ENCODE results near the gene SRPK2. TPM values are rescaled to one million over a fixed set of nuclear protein-coding genes. Genes with fewer than 3 reads are reported as not detected.
"Not testable (repeated sequence)": the region's sequence is repeated elsewhere in the genome, so short reads cannot be mapped to it uniquely, and the experiment has no call there.

Gene SRPK2
- total RNA-seq, 4 donors from 2014 or later: 61.7 to 89.1 (median 78.4) TPM

GRCh38 chr7:105304040-105304895, 84.5 kb downstream of the SRPK2 start:
- Histone ChIP-seq H3K27ac (no peak overlapping the region), H3K36me3 (no peaks in the 10 kb centered on the region), H3K27me3 (no peaks in the 10 kb centered on the region), H3K9me3 (no peaks in the 10 kb centered on the region), H3K4me1 (peaks cover 14% of the 10 kb centered on the region), H3K4me3 (no peak overlapping the region)
- no peak for TF ChIP-seq EP300 (IDR thresholded peaks at IDR 0.05)
- no peak for TF ChIP-seq POLR2A (IDR thresholded peaks at IDR 0.05)
- no peak for TF ChIP-seq CTCF (IDR thresholded peaks at IDR 0.05)
- TF ChIP-seq POLR2AphosphoS5 (IDR thresholded peaks at IDR 0.05): no peak
- 31% methylated on average over 5 of the region's 5 CpGs for WGBS
- DNase-seq (ENCODE audit: low spot score in 2 of 2): no peak

- not testable (repeated sequence) for H3K9me3 ChIP-seq; H3K4me3 ChIP-seq; H3K36me3 ChIP-seq; H3K27ac ChIP-seq; H3K27me3 ChIP-seq; DNase-seq (ENCODE audit: low spot score in 2 of 2)
- peaks cover 12% of the 10 kb centered on the region for H3K4me1 ChIP-seq
- 75% methylated on average over 6 of the region's 6 CpGs for WGBS
These were observed 88.1 kb downstream of the SRPK2 start for GRCh38 chr7:105300587-105300986.

- no peak for TF ChIP-seq POLR2A (IDR thresholded peaks at IDR 0.05)
- TF ChIP-seq CTCF (IDR thresholded peaks at IDR 0.05): no peak
- TF ChIP-seq EP300 (IDR thresholded peaks at IDR 0.05): no peak
- TF ChIP-seq POLR2AphosphoS5 (IDR thresholded peaks at IDR 0.05): no peak
- Histone ChIP-seq H3K9me3 (no peaks in the 10 kb centered on the region), H3K4me3 (no peak overlapping the region), H3K27me3 (no peaks in the 10 kb centered on the region), H3K4me1 (no peaks in the 10 kb centered on the region), H3K27ac (no peak overlapping the region), H3K36me3 (no peaks in the 10 kb centered on the region)
- WGBS: 87% methylated on average over 4 of the region's 4 CpGs
- DNase-seq (ENCODE audit: low spot score in 2 of 2): no peak
These were observed 90.3 kb downstream of the SRPK2 start for GRCh38 chr7:105298439-105298894.

GRCh38 chr7:105297985-105298384, 90.7 kb downstream of the SRPK2 start:
- Histone ChIP-seq H3K4me1 (no peaks in the 10 kb centered on the region), H3K36me3 (no peaks in the 10 kb centered on the region), H3K4me3 (no peak overlapping the region), H3K9me3 (no peaks in the 10 kb centered on the region), H3K27me3 (no peaks in the 10 kb centered on the region), H3K27ac (no peak overlapping the region)
- WGBS: 100% methylated on average over 2 of the region's 2 CpGs
- no peak for DNase-seq (ENCODE audit: low spot score in 2 of 2)
- TF ChIP-seq EP300 (IDR thresholded peaks at IDR 0.05) (no peak), CTCF (IDR thresholded peaks at IDR 0.05) (no peak), POLR2AphosphoS5 (IDR thresholded peaks at IDR 0.05) (no peak), POLR2A (IDR thresholded peaks at IDR 0.05) (no peak)

- WGBS: 94% methylated on average over 5 of the region's 5 CpGs
- no peak for DNase-seq (ENCODE audit: low spot score in 2 of 2)
- no peak overlapping the region for H3K4me3 ChIP-seq
These were observed 91.4 kb downstream of the SRPK2 start for GRCh38 chr7:105297309-105297708.

More at GRCh38 chr7:105297309-105297708, 91.4 kb downstream of the SRPK2 start:
- H3K27ac ChIP-seq: no peak overlapping the region
- H3K27me3 ChIP-seq: no peaks in the 10 kb centered on the region
- no peaks in the 10 kb centered on the region for H3K4me1 ChIP-seq
- TF ChIP-seq POLR2AphosphoS5 (IDR thresholded peaks at IDR 0.05) (no peak), EP300 (IDR thresholded peaks at IDR 0.05) (no peak), CTCF (IDR thresholded peaks at IDR 0.05) (no peak), POLR2A (IDR thresholded peaks at IDR 0.05) (no peak)
- no peaks in the 10 kb centered on the region for H3K9me3 ChIP-seq
- H3K36me3 ChIP-seq: no peaks in the 10 kb centered on the region

Measured in suprapubic skin (tissue), 4 donors.